Fibroblast of skin of right biceps (primary cell): Measurements from ENCODE around the gene CRYBG2.
"Not testable (repeated sequence)": the region's sequence is repeated elsewhere in the genome, so short reads cannot be mapped to it uniquely, and the experiment has no call there.

ENCODE experiments used
- DNase-seq: peaks from one replicate; pipeline ENCODE4 v3.0.0-alpha.2; 2013

Gene CRYBG2

DNA sequence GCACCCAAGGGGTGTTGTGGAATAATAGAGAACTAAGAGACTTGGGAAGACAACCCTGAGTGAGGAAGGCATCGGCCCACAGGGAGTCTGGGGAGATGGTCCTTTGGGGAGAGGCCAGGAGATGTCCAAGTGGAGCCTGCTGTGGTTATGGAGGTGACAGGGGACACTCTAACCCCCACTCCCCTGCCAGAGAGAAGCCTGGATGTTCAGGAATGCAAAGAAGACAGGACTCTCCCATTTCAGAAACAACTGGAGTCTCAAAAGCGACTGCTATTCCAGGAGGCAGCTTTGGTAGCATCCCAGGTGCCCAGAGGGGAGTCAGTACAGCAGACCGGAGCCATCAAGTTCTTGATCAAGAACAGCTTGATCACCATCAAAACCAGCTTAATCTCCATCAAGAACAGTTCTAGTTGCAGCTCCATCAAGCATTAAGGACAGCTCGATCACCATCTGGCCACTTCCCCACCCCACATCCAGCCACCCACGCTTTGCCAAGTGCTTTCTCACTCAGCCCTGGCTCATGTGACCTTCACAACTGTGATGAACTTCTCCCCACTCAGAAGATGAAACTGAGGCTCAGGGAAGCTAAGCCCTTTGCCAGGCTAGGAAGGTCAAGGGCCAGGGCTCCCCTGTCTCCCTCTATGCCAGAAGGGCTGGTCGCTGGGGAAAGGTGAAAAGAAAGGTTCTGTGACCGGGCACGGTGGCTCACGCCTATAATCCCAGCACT is 35.4 kb downstream of the CRYBG2 start:
- no peak for DNase-seq

DNA sequence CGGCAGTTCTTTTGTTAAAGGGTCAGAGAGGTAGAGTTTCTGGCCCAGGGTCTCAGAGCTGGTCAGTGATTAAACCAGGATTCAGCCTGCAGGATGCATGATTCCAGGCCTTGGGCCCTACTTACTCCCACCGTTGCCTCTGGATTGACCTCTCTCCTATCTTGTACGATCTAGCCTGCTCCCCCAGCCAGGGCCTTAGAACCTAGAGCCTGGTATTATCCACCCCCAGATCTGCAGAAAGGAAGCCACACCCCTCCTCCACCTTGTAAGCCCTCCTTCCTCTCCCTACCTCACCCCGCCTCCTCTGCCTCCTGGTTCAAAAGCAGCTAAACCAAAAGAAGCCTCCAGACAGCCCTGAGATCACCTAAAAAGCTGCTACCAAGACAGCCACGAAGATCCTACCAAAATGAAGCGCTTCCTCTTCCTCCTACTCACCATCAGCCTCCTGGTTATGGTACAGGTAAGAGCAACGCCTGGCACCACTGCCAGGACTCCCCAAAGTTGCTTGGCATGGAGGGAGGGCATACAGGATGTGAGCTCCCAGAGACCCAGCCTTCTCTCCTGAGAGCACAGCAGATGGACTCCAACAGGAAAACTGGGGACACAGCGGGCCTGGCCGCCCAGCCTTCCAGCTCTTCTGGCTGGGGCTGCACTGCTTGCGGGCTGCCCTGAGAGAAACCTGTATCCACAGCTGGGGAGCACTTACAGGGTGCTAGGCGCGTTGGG is 36.2 kb downstream of the CRYBG2 start, which contains the start of gene CD52:
Gene CD52, plus strand, starts transcription at position 347 of the 726 bp plus-strand sequence. Its CDS starts 60 bp downstream, at position 407.
- DNase-seq: no peak

DNA sequence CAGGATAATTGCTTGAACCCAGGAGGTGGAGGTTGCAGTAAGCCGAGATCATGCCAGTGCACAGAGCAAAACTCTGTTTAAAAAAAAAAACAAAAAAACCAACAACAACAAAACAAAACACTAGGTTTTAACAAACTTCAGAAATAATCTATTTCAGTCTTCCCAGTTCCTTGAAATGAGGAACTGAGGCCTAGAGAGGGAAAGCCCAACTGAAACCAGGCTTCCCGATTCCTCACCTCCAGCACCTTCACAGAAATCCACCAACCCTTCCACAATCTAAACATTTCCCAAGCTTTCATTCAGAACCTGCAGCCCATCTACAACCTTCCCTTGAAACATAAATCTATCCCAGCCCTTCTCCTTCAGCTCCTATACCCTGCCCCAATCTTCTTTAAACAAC is 36.8 kb downstream of the CRYBG2 start:
- DNase-seq: no peak

DNA sequence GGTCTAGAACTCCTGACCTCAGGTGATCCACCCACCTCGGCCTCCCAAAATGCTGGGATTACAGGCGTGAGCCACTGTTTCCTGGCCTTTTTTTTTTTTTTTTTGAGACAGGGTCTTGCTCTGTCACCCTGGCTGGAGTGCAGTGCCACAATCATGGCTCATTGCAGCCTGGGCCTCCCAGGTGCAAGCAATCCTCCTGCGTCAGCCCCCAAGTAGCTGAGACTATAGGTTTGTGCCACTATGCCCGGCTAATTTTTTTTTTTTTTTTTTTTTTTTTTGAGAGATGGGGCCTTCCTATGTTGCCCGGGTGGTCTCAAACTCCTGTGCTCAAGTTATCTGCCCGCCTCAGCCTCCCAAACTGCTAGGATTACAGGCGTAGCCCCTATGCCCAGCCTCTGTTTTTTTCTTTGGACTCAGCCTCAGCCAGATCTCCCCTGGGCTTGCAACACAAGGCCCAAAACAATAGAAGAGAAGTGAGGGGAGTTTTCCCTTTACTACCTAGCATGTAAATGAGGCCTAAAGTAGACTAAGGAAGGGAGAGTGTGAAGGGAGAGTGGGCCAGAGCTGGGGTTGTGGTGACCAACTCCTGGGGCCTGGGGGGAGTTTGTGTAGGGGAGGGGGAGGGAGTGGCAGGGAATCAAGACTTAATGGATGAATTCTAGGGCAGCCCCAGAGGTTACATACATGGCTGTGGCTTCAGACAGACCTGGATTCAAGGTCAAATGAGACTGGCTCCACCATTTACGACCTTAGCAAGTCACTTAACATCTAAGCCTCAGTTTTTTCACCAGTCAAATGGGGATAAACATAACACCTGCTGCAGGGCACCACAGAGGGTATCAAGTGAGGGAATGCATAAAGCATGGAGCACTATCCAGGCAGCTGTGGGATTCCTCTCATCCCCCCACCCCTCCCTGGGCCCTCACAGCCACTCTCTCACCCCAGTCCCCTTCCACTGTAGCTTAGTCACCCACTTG is 37.8 kb downstream of the CRYBG2 start:
- DNase-seq: no peak

DNA sequence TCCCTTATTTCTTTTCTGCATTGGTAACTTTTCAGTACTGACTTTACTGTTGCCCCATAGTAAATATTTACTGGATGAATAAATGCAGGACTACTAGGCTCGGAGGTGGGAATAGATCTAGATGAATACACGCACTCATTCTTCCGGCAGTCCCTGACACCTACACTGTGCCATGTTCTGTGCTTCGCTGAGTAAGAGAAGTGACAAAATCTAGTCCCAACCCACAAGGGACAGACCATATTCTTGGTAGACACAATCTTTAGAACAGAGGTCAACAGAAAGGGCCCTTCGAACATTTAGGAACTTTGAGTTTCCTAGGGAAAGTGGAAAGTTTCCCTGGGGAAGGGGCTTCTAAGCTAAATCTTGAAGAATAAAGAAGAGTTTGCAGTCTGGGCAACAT is 39.4 kb downstream of the CRYBG2 start:
- DNase-seq: no peak

DNA sequence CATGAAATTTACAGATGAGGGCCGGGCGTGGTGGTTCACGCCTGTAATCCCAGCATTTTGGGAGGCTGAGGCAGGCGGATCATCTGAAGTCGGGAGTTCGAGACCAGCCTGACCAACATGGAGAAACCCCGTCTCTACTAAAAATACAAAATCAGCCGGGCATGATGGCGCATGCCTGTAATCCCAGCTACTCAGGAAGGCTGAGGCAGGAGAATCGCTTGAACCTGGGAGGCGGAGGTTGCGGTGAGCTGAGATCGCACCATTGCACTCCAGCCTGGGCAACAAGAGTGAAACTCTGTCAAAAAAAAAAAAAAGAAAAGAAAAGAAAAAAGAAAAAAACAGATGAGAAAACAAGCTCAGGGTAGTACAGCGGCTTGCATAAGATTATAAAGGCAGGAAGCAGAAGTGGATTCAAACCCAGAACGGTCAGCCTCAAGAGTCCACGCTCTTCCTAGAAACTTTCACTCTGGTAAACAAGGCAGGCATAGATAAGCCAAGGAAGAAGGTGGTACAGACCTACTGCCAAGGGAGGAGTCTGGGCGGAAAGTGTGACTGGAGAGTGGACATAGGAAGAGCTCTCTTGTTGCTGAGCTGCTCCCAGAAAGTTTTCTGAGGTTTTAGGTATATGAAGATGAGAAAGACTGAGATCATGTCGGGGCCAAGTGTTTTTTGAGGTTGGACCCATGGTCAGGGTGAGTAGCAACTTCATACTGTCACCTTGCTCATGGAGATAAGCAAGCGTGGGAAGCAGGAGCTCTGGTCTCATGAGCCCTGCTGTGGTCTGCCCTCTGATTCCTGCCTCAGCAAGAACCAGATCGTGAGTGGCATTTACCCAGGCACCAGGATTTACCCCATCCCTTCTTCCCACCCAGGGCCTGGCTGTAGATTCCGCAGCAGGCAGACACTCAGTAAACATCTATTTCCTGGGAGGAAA is 45.7 kb downstream of the CRYBG2 start:
- not testable (repeated sequence) for DNase-seq

DNA sequence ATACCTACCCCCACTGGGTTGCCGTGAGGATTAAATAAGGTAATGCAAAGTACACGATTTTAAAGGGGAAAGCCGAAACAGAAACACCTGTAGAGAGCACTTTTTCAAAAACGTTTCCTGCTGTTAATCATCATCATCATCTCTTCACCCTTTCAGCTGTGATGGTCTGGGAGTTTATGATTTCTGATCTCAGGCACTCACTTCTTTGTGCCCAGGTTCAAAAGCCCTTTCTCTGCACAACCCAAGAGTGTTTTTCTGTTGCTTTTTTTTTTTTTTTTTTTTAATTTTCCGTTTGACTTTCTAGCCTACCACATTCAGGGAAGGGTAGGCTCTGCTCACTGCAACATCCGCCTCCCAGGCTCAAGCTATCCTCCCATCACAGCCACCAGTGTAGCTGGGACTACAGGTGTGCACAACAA is 46.6 kb downstream of the CRYBG2 start:
- DNase-seq: no peak

DNA sequence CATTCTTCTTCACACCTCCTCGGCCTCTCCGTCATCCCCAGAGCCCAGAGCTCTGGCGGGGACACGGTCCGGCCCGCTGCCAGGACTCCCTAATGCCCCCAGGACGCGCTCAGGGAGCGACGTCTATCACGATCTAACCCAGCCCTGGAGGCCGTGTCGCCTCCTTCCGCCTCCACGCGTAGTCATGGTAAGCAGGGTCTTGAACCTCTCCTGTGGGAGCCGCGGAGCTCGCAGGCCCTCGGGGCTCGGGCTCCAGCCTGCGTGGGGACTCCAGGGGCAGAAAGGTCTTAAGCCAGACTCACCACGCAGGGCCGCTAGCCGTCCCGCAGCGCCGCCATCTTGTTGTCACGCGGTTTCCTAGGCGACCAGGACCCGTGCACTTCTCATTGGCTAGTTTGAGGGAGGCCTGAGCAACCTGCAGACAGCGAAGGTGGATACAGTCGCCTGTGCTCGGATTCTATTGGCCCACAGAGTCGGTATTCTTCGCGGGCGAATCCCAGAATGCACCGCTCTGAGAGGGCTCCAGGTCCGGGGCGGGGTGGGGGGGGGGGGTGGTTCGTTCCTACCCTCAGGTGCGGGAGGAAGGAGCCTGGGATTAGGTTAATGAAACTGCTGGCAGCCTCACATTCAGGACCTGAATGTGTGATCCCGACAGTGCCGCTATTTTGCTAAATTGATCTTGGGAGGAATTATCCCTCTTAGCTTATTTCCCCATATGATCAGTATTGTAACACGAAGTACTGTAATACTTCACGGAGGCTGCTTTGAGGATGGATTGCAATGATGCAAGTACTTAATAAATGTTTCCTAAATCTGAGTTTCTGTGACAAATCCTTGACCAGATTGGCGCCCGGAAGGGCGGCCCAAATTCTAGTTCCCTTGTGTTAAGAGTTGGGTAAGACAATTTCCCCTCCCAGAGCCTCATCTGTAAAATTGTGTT is 47.4 kb downstream of the CRYBG2 start, which contains the start of gene UBXN11:
Gene UBXN11, minus strand, starts transcription at position 347 of the 940 bp plus-strand sequence. CDS start 3,753 bp downstream, outside the sequence.
- peak; percentile 94 for DNase-seq

DNA sequence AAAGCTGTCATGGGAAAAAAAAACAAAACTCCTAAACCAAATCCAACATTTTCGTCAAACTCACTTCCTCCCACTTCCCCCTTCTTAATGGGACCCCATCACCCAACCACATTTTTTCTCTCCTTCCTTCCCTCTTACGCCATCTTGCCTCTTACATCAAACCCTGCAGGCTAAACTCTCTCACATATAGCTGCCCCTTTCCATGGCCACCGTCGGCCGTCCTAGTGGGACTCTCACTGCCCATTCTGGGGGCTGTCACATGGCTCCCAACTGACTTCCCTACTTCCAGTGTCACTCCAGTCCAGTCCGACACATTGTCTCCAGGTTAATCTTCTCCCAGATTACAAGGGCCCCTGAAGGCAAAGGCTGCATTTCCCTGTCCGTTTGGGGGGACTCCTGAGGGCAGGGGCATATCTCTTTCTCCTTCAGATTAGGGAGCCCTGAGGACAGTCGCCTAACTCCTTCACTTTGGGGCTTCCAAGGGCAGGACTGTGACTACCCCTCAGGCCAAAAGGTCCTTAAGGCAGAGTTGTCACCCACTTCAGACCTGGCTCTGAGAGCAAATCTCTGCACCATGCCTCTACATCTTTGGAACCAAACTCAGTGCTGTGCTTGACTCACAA is 48.2 kb downstream of the CRYBG2 start:
- DNase-seq: no peak

DNA sequence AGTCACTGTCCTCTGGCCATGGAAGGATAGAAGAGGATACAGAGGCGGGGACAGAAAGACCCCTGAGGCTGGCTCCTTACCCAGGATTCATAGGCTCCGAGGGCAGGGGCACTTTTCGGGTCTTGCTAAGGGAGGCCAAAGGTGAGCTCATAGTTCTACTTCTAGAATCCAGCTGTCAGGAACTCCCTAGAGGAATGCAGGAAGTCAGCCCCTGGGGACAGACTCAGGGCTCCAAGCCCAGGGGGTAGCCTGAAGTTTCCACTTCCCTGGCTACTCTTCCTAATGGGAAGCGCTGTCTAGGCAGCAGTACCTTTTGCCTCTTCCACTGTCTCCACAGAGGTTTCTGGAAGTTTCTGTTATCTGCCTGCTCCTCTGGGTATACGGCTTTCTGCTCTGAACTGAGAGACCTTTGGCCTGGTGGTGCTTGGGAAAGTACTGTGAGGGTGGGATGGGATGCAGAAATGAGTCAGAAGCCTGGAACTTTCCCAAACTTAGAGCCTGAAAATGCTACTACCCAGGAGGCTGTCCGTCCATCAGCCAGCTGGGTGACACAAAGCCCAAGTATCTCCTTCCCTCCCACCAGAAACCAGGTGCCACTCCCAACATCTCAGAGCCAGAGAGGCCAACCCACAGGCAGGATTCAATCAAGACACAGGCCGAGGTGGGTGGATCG is 51.1 kb downstream of the CRYBG2 start:
- peak; percentile 75 for DNase-seq

DNA sequence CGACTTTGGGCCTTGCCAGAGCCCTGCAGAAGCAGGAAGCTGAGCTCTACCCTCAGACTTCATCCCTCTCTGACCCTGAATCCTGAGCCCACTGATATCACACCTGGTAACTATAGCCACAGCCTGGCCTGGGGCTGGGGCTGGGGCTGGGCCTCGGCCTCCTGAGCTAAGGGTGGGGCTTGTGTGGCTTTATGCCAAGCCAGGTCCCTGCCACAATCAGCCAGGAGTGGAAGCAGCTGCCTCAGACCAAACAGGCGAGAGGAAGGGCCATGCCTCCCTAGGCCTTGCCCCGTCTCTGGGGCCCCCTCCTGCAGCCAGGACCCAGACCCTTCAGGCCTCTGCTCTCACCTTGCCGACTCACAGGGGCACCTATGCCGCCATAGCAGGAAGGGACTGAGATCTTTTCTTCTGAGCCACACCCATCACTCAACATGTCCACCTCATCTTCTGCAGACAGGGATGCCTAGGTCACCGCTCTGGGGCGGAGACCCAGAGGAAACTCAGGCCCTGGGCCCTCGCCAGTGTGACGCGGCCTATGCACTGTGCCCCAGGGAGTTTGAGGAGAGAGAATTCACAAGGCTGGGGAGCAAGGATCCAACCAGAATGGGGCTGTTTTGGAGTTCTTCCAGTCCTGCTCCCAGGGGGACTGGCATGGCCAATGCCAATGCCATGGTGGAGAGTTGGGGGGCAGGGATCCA is 53.2 kb downstream of the CRYBG2 start:
- DNase-seq: no peak

DNA sequence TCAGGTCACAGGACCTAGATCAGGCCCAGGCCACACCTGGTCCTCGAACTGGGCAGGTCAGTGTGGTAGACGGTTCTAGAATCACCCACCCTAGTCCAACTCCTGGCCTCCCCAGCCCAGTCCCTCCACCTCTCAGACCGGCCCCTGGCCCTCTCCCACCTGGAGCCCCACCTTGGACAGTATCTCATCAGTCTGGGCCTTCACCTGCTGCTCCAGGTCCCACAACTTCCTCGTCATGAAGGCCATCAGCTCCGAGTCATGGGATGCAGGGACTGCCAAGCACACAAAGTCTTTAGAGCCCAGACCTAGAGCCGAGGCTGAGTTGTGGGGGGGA is 56.2 kb downstream of the CRYBG2 start:
- no peak for DNase-seq

DNA sequence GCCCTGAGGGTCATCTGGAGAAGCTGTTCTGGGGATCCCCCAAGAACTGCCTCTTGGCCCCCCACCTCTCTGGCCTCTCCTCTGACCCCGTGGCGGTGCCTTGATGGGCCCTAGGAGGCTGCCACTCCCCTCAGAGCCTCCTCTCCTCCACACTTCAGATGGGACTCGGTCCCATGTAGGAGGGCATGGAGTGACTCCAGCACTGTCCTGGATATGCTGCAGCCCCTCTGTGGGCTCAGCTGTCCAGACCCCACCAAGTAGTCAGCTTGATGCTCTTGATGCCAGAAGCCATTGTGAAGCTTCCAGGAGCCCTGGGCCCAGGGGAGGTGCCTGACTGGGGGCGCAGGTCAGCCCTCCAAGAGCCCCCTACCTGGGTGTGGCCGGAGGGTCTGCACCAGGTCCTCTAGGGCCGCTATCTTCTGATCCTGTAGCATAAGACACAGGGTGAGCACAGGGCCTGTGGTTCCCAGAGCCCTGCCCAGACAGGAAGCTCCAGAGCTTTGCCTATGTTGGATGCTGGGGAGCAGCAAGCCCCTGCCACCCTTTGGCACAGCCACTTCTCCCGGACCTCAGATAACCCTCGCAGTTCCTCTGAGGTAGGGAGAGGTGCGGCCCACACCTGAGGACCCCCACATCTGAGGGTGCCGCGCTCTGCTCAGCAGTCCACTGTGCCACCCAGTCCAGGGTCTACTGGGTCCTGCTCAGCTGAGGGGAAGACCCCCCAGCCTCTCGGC is 56.7 kb downstream of the CRYBG2 start:
- DNase-seq: no peak

DNA sequence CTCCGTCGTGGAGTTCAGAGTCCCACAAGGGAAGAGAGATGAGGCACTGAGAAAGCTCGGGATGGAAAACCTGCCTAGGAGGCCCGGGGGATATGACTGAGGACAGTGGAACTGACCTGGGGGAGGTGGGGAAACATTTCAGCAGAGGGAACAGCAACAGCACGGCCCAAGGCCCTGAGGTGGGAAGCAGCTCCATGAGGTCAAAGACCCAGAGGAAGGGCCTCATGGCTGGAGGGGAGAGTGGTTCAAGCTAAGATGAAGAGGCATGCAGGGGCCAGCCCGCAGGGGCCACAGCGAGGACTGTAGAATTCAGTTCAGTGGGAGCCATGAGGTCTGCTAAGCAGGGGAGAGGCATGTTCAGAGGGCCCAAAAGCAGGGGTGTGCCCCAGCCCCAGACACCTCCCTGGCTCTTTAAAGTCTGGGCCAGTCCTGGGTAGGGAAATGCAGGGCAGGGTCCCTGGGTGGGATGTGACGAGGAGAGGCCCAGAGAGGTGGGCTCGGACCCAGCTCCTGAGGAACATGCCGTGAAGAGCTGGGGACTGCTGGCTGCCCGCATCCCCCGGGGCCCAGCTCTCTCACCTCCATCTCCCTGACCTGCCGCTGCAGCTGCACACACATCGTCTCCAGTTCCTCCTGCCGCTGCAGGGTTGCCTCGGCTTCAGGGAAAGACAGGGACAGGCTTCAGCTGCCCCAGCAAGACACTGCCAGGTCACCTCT is 57.4 kb downstream of the CRYBG2 start:
- no peak for DNase-seq

DNA sequence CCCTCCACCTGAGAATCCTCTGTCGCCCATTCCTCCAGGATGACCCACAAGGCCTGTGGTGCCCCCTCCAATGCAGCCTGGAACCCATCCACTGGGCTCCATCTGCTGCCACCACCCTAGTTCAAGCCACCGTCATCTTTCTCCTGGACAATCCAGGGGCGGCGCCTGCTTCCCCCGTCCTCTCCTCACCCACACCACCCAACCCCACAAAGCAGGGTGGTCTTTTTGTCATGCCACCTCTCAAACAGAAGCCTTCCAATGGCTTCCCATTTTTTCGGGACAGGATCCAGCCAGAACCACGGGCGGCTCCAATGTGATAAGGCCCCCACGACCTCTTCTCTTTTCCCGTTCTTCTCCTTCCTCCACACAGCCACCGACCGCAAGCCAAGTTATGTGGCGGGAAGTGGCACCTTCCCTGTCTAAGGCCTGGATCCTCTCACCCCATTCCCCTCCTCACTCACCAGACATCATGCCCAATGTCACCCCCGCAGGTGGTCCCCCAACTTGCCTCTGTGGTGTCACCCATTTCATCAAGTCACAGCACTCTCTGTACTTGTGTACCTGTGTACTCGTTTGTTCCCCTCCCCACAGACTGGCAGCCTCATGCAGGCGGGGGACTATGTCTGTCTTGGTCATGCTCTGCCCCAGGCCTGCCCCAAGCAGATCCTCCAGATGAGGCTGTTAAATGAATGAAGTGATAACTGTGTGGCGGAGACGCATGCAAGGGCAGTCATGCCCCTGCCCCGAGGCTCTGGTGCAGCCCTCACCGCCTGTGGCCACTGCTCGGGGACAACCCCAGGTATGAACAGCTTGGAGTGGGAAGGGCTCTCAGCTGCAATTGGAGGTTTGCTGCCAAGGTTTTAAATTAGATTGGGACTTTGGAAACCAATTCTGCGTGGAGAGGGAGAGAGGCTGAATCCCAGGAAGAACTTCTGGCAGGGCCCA is 58.5 kb downstream of the CRYBG2 start:
- DNase-seq: no peak

DNA sequence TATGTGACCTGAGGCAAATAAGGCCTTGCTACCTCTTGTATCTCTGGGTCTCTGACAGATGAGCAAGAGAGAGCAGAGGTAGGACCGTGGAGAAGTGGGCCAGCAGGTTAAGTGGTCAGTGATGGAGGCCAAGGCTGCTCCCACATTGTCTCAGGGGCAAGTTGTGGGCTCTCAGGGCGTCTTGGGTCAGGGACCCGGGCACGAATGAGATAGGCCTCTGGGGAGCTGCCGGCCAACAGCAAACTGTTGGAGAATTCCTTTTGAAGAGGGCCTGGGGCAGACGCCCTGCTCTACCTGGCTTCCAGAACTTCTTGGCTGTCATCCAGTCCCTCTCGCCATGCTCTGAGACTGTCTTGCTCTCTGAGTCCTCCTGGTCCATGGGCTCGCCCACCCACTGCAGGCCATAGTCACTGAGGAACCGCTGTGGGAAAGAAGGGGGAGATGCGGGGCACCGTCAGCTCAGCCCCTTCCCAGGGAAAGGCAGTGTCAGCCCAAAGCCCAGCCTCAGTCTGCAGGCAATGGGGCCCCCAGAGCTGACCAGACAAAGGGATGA is 59.9 kb downstream of the CRYBG2 start:
- no peak for DNase-seq
